ENCODE results near the gene BBS2. TPM values are rescaled to one million over a fixed set of nuclear protein-coding genes. Genes with fewer than 3 reads are reported as not detected.

BBS2 gene
- total RNA-seq, 6 donors from 2014 or later = 27.5 to 188 (median 35.4) TPM

- TF ChIP-seq, protein P1, sequence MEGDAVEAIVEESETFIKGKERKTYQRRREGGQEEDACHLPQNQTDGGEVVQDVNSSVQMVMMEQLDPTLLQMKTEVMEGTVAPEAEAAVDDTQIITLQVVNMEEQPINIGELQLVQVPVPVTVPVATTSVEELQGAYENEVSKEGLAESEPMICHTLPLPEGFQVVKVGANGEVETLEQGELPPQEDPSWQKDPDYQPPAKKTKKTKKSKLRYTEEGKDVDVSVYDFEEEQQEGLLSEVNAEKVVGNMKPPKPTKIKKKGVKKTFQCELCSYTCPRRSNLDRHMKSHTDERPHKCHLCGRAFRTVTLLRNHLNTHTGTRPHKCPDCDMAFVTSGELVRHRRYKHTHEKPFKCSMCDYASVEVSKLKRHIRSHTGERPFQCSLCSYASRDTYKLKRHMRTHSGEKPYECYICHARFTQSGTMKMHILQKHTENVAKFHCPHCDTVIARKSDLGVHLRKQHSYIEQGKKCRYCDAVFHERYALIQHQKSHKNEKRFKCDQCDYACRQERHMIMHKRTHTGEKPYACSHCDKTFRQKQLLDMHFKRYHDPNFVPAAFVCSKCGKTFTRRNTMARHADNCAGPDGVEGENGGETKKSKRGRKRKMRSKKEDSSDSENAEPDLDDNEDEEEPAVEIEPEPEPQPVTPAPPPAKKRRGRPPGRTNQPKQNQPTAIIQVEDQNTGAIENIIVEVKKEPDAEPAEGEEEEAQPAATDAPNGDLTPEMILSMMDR (IDR thresholded peaks at IDR 0.05) = no peak
- TF ChIP-seq POLR2A (IDR thresholded peaks at IDR 0.05) = no peak
- no peak for TF ChIP-seq POLR2AphosphoS5 (IDR thresholded peaks at IDR 0.05)
- no peak for TF ChIP-seq EP300 (IDR thresholded peaks at IDR 0.05)
- 86% methylated on average over 3 of the region's 3 CpGs for WGBS, 2 donors
- Histone ChIP-seq H3K27me3 (no peaks in the 10 kb centered on the region), H3K9me3 (no peaks in the 10 kb centered on the region), H3K36me3 (peaks cover 37 to 100% (median 76%) of the 10 kb centered on the region in 4 donors), H3K4me3 (no peak overlapping the region), H3K27ac (no peak overlapping the region), H3K4me1 (no peaks in the 10 kb centered on the region)
- DNase-seq (no peak), ATAC-seq (ENCODE audit: low FRiP score in 2 of 2) (no peak)
Observed at GRCh38 chr16:56470232-56470631, 49.6 kb downstream of the BBS2 start.

DNA sequence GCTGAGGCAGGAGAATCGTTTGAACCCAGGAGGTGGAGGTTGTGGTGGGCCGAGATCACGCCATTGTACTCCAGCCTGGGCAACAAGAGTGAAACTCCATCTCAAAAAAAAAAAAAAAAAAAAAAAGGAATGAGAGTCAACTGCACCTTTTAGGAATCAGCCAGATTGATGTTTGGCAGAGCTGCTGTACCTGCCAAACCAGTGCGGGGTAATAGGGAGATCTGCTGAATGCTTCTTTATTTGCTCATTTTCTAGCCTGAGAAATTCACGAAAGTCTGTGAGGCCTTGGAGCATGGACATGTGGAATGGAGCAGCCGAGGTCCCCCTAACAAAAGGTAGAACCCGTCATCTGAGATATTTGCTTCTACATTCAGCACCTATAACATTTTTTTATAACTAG lies 50.1 kb downstream of the BBS2 start:
- no peaks in the 10 kb centered on the region for H3K9me3 ChIP-seq
- no peaks in the 10 kb centered on the region for H3K4me1 ChIP-seq
- WGBS, 2 donors = 94 to 95% methylated on average over 5 to 7 of the region's 7 CpGs
- TF ChIP-seq, protein P1 (IDR thresholded peaks at IDR 0.05) = no peak
- TF ChIP-seq POLR2A (IDR thresholded peaks at IDR 0.05) = no peak
- TF ChIP-seq POLR2AphosphoS5 (IDR thresholded peaks at IDR 0.05) = no peak
- no peak for TF ChIP-seq EP300 (IDR thresholded peaks at IDR 0.05)
- H3K36me3 ChIP-seq = peaks cover 32 to 100% (median 72%) of the 10 kb centered on the region in 4 donors
- H3K27ac ChIP-seq = no peak overlapping the region
- no peaks in the 10 kb centered on the region for H3K27me3 ChIP-seq
- no peak overlapping the region for H3K4me3 ChIP-seq
- ATAC-seq (ENCODE audit: low FRiP score in 2 of 2) (no peak), DNase-seq (no peak)

DNA sequence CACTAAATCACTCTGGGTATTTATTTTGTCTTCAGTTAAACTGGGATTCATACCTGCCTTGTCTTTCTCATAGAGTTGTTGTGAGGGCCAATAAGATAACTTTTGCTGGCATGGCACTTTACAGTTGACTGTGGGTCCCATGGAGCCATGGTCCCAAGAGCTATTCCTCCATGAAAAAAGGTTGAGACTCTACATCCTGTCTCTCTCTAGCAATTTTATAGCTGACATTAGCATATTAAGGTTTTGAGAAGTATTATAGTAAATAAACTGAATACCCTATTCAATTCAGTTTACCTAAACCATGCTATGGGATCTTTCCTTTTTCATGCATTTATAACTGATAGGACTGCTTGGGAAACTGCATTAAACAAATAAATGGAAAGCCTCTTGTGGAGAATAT lies 51.0 kb downstream of the BBS2 start:
- no peak for TF ChIP-seq POLR2AphosphoS5 (IDR thresholded peaks at IDR 0.05)
- TF ChIP-seq, protein P1 (IDR thresholded peaks at IDR 0.05) = no peak
- no peak for TF ChIP-seq EP300 (IDR thresholded peaks at IDR 0.05)
- no peak for TF ChIP-seq POLR2A (IDR thresholded peaks at IDR 0.05)
- DNase-seq = no peak
- H3K27me3 ChIP-seq = no peaks in the 10 kb centered on the region
- peaks cover 29 to 100% (median 66%) of the 10 kb centered on the region in 4 donors for H3K36me3 ChIP-seq
- H3K4me1 ChIP-seq = no peaks in the 10 kb centered on the region
- no peak for ATAC-seq (ENCODE audit: low FRiP score in 2 of 2)
- H3K4me3 ChIP-seq = no peak overlapping the region
- no peaks in the 10 kb centered on the region for H3K9me3 ChIP-seq
- H3K27ac ChIP-seq = no peak overlapping the region

DNA sequence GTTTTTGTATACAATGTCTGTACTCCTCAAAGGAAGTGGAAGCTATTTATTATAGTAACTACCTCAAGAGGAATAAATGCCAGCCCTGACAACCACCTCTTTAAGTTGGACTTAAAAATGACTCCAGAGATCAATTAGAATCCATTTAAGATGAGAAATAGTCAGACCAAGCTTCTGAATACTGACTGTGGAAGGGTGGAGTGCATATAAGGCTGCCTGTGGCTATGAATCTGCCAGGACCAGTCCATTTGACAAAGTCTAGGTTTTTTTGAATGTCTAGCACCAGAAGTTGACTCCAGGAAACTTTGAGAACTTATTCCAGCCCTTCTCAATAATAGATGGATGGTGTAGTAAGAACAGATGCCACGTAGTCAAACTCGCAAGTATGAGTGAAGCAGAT lies 53.5 kb downstream of the BBS2 start:
- Histone ChIP-seq H3K36me3 (peaks cover 20 to 90% (median 45%) of the 10 kb centered on the region in 4 donors), H3K9me3 (no peaks in the 10 kb centered on the region), H3K27me3 (no peaks in the 10 kb centered on the region), H3K4me3 (no peak overlapping the region), H3K4me1 (peaks cover 0 to 6% (median 3%) of the 10 kb centered on the region in 4 donors), H3K27ac (no peak overlapping the region)
- TF ChIP-seq POLR2A (IDR thresholded peaks at IDR 0.05) (no peak), POLR2AphosphoS5 (IDR thresholded peaks at IDR 0.05) (no peak), EP300 (IDR thresholded peaks at IDR 0.05) (no peak)
- TF ChIP-seq, protein P1 (IDR thresholded peaks at IDR 0.05) = no peak
- DNase-seq (no peak), ATAC-seq (ENCODE audit: low FRiP score in 2 of 2) (no peak)
- WGBS, 2 donors = 97 to 100% methylated on average over 2 of the region's 2 CpGs

DNA sequence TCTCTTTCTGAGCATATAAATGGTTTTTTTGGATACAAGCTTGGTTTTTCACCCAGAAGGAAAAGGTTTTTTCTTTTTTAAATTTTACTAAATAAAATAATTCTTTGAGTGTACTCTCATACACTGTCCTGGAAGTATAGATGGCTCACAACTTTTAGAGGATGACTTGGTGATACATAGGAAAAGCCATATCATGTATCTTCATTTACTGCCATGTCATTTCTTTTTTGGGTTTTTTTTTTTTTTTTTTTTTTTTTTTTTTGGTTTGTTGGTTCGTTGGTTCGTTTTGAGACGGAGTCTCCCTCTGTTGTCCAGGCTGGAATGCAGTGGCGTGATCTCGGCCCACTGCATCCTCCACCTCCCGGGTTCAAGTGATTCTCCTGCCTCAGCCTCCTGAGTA lies 56.7 kb downstream of the BBS2 start:
- Histone ChIP-seq H3K36me3 (peaks cover 10 to 81% (median 29%) of the 10 kb centered on the region in 4 donors), H3K9me3 (no peaks in the 10 kb centered on the region), H3K4me3 (no peak overlapping the region), H3K4me1 (peaks cover 0 to 6% (median 3%) of the 10 kb centered on the region in 4 donors), H3K27ac (no peak overlapping the region), H3K27me3 (no peaks in the 10 kb centered on the region)
- TF ChIP-seq, protein P1 (IDR thresholded peaks at IDR 0.05) = no peak
- TF ChIP-seq POLR2AphosphoS5 (IDR thresholded peaks at IDR 0.05) (no peak), EP300 (IDR thresholded peaks at IDR 0.05) (no peak), POLR2A (IDR thresholded peaks at IDR 0.05) (no peak)
- DNase-seq = no peak
- no peak for ATAC-seq (ENCODE audit: low FRiP score in 2 of 2)
- WGBS, 2 donors = 93 to 99% methylated on average over 3 to 6 of the region's 6 CpGs

Measured in upper lobe of left lung (tissue), 6 donors.